Lung (tissue), 12 donors: ENCODE results near the gene POLD2. TPM values are rescaled to one million over a fixed set of nuclear protein-coding genes. Genes with fewer than 3 reads are reported as not detected.

ENCODE experiments used
- ATAC-seq: fragments of 200-7000 bp; cut with Tn5 transposase; one replicate; pipeline ENCODE4 v1.9.1; 2020; ENCODE audit warnings: moderate number of reproducible peaks; ENCODE audit not compliant: insufficient read depth, low FRiP score
- DNase-seq, 3 donors: peaks; one replicate each; pipeline ENCODE4 v3.0.0-alpha.2; 2013 to 2017
- H3K27ac ChIP-seq, 2 donors: one replicate each; pipeline ENCODE4 v1.5.1; 2013; ENCODE audit warnings: mild to moderate bottlenecking in 2 of 2, moderate library complexity in 2 of 2, control low read depth in 1 of 2, inconsistent platforms in 1 of 2, low read depth in 1 of 2, low read length in 1 of 2
- H3K27me3 ChIP-seq, 3 donors: one replicate each; pipeline ENCODE4 v1.5.1; 2013; ENCODE audit warnings: low read length in 2 of 3; ENCODE audit not compliant: control insufficient read depth in 3 of 3, insufficient read depth in 3 of 3
- H3K36me3 ChIP-seq, 4 donors: one replicate each; pipeline ENCODE4 v1.5.1; 2013; ENCODE audit warnings: low read length in 4 of 4, mild to moderate bottlenecking in 1 of 4, moderate library complexity in 1 of 4; ENCODE audit not compliant: control insufficient read depth in 4 of 4, insufficient read depth in 4 of 4
- H3K4me1 ChIP-seq, 5 donors: one replicate each; pipeline ENCODE4 v1.5.1; 2013; ENCODE audit warnings: low read length in 5 of 5, mild to moderate bottlenecking in 2 of 5, moderate library complexity in 1 of 5; ENCODE audit not compliant: control insufficient read depth in 5 of 5, insufficient read depth in 5 of 5
- H3K4me3 ChIP-seq: one replicate; pipeline ENCODE4 v1.5.1; 2013; ENCODE audit warnings: mild to moderate bottlenecking, control low read depth, moderate library complexity
- H3K9ac ChIP-seq, 2 donors: one replicate each; pipeline ENCODE4 v1.5.1; 2013; ENCODE audit warnings: low read length in 2 of 2, control low read depth in 1 of 2; ENCODE audit not compliant: insufficient read depth in 1 of 2
- H3K9me3 ChIP-seq, 4 donors: one replicate each; pipeline ENCODE4 v1.5.1; 2013; ENCODE audit warnings: low read length in 3 of 4, mild to moderate bottlenecking in 1 of 4, moderate library complexity in 1 of 4; ENCODE audit not compliant: control insufficient read depth in 4 of 4, insufficient read depth in 3 of 4
- WGBS, 2 donors: extraction: QIAGEN DNeasy Blood & Tissue Kit; methylation state at CpG; one replicate each; pipeline ENCODE4 v1.1.7; 2013; 5-methylcytosine and 5-hydroxymethylcytosine counted together
- polyA plus RNA-seq, 2 donors: library from polyadenylated mRNA; stranded (reverse); fragments of 200-250 nt; gene quantifications; one replicate each; pipeline ENCODE4 v1.2.1, GENCODE V29; 2013
- total RNA-seq, 2 donors: library from RNA; depleted of rRNA in 1 of 2; stranded (reverse); fragments of >200 nt in 1 of 2; gene quantifications; one replicate each; pipeline ENCODE4 v1.2.1, GENCODE V29; 2014 to 2021
- TF ChIP-seq, protein P1 (sequence below): IDR thresholded peaks from 2 replicates; pipeline ENCODE4 v1.5.1; 2012; ENCODE audit warnings: mild to moderate bottlenecking; ENCODE audit errors: control extremely low read depth, extremely low read depth
- donor health status: control.
- donor health status: control.
- donor health status: Bipolar disorder and iron deficiency.
- donor health status: healthy.
- donor health status: DM: yes; HTN: yes; CAD: no.

Gene POLD2
- total and polyA plus RNA-seq, 4 donors = 48.8 to 90.7 (median 71.3) TPM

DNA sequence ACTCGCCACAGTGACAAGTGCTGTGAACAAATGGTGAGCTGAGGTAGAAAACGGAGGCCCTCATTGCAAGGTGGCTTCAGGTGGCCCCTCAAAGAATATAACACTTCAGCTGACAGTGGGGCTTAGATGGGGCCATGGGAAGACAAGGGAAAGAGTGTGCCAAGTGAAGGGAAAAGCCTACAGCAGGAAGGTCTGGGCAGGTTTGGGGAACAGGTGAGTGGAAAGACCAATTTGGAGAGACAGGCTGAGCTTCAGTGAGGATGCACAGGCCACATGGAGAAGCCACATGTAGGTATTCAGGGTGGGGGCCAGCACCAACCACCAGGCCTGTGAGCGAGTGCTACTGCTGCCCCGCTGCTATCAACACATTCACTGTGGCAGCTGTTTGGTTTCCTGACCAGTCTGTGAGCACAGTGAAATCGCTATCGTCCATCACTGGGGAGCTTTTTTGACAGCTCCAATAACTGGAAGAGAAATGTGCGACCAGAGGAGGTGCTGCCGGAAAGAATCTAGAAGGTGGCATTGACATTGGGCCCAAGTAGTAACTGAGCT is 3.4 kb downstream of the POLD2 start:
- Histone ChIP-seq H3K27ac (no peak overlapping the region), H3K27me3 (no peaks in the 10 kb centered on the region), H3K4me1 (peaks cover 3 to 23% (median 9%) of the 10 kb centered on the region in 5 donors), H3K36me3 (peaks cover 0 to 46% (median 17%) of the 10 kb centered on the region in 4 donors), H3K4me3 (no peak overlapping the region), H3K9ac (no peak overlapping the region), H3K9me3 (no peaks in the 10 kb centered on the region)
- ATAC-seq = no peak
- 90 to 93% methylated on average over 8 of the region's 8 CpGs for WGBS, 2 donors
- TF ChIP-seq, protein P1, sequence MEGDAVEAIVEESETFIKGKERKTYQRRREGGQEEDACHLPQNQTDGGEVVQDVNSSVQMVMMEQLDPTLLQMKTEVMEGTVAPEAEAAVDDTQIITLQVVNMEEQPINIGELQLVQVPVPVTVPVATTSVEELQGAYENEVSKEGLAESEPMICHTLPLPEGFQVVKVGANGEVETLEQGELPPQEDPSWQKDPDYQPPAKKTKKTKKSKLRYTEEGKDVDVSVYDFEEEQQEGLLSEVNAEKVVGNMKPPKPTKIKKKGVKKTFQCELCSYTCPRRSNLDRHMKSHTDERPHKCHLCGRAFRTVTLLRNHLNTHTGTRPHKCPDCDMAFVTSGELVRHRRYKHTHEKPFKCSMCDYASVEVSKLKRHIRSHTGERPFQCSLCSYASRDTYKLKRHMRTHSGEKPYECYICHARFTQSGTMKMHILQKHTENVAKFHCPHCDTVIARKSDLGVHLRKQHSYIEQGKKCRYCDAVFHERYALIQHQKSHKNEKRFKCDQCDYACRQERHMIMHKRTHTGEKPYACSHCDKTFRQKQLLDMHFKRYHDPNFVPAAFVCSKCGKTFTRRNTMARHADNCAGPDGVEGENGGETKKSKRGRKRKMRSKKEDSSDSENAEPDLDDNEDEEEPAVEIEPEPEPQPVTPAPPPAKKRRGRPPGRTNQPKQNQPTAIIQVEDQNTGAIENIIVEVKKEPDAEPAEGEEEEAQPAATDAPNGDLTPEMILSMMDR = no peak
- no peak for DNase-seq

DNA sequence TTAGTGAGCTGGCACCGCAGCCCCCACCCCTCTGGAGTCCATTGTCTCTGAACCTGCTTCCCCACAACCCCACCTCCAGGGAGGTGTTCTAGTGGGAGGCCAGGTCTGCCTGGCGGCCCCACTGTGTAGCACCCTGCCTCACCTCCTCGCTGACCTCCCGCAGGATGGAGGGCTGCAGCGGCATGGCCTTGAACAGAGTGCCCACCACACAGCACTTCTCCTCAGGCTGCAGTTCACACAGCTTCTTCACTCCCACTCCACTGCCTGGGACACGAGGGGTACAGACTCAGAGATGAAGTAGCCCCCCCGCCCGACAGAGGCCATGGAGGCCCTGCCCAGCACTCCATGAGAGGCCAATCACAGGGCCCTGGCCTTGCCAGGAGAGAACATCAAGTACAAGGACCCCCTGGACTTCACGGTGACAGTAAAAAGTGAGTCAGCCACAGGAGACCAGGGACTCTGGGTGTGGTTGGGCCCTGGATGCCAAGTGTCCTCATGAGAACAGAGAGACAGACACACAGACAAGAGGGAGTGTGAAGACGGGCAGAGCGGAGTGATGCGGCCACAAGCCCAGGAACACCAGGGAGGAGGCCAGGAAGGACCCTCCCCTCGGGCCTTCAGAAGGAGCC is 5.4 kb downstream of the POLD2 start:
- no peak overlapping the region for H3K27ac ChIP-seq
- no peaks in the 10 kb centered on the region for H3K9me3 ChIP-seq
- TF ChIP-seq, protein P1 = no peak
- H3K36me3 ChIP-seq = peaks cover 0 to 60% (median 24%) of the 10 kb centered on the region in 4 donors
- ATAC-seq (no peak), DNase-seq (no peak)
- 94 to 95% methylated on average over 13 of the region's 13 CpGs for WGBS, 2 donors
- H3K4me3 ChIP-seq = no peak overlapping the region
- H3K9ac ChIP-seq = no peak overlapping the region
- peaks cover 3 to 17% (median 9%) of the 10 kb centered on the region in 5 donors for H3K4me1 ChIP-seq
- no peaks in the 10 kb centered on the region for H3K27me3 ChIP-seq

DNA sequence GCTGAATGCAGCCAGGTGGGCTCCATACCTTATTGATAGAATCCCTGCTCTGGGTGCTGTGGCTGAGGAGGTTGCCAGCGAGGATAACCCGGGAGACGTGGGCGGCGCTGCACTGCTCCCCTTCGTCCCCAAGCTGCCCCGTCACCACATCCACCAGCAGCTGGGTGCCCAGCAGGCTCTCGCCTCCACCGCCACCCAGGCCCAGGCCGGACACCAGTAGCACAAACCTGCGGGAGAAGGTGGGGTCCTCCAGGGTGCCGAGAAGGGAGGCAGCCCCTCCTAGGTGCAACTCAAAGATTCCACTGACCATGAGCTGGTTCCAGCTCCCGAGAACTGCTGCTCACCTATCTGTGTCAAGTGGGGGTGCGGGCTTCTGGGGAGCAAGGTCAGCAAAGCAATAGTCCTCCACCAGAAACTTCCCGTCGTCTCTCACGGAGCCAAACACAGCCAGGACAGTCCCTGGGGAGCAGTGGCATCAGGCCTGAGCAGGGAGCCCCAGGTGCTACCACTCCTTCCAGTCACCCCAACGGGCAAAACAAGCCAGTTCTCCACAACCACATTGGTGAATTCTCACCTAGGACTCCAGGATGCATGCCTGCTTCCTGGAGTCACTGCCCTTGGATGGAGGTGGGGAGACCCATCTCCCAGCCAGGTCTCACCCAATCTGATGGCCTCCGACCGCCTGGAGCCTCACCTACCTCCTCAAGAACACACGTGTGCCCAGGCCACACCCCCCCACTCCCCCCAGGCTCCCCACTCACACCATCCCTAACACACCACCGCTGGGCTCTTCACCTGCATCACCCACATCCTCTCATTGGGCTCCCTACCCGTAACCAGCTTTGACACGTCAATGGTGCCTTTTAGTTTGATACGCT is 6.3 kb downstream of the POLD2 start:
- H3K4me1 ChIP-seq = peaks cover 0 to 8% (median 4%) of the 10 kb centered on the region in 5 donors
- no peak overlapping the region for H3K27ac ChIP-seq
- TF ChIP-seq, protein P1 = no peak
- H3K27me3 ChIP-seq = no peaks in the 10 kb centered on the region
- 93% methylated on average over 23 to 25 of the region's 25 CpGs for WGBS, 2 donors
- H3K9ac ChIP-seq = no peak overlapping the region
- ATAC-seq (no peak), DNase-seq (no peak)
- H3K4me3 ChIP-seq = no peak overlapping the region
- peaks cover 0 to 66% (median 26%) of the 10 kb centered on the region in 4 donors for H3K36me3 ChIP-seq
- H3K9me3 ChIP-seq = no peaks in the 10 kb centered on the region
